Embryonic facial prominence (tissue), 1 donor: ENCODE data around the gene ERAS.

ENCODE experiments used
- DNase-seq: peaks from one replicate; pipeline ENCODE4 v3.0.0-alpha.2; 2016; ENCODE audit errors: extremely low spot score

The ERAS gene

GRCh38 chrX:48826135-48826875, at the start of gene ERAS:
Gene ERAS, plus strand, starts transcription at chrX:48826513. Its CDS starts 2,611 bp downstream, at chrX:48829124.
- no peak for DNase-seq

GRCh38 chrX:48776818-48777439, 49.4 kb upstream of the ERAS start:
- no peak for DNase-seq

- DNase-seq: no peak
Observed at GRCh38 chrX:48779399-48779798, 46.9 kb upstream of the ERAS start.

GRCh38 chrX:48781705-48782104, 44.6 kb upstream of the ERAS start:
- no peak for DNase-seq

- DNase-seq: no peak
Observed at GRCh38 chrX:48782216-48782615, 44.1 kb upstream of the ERAS start.

- no peak for DNase-seq
Observed at GRCh38 chrX:48782795-48783194, 43.5 kb upstream of the ERAS start.

- no peak for DNase-seq
Observed at GRCh38 chrX:48784726-48785125, 41.6 kb upstream of the ERAS start.

GRCh38 chrX:48785186-48785539, 41.1 kb upstream of the ERAS start:
- DNase-seq: no peak

- no peak for DNase-seq
Observed at GRCh38 chrX:48785540-48786214, 40.6 kb upstream of the ERAS start.

- no peak for DNase-seq
Observed at GRCh38 chrX:48786341-48786800, 39.9 kb upstream of the ERAS start, which contains the start of gene GATA1. Gene GATA1, plus strand, starts transcription at chrX:48786590. Its CDS starts 4,520 bp downstream, at chrX:48791110.

- no peak for DNase-seq
Observed at GRCh38 chrX:48786825-48787504, 39.3 kb upstream of the ERAS start.

GRCh38 chrX:48787505-48788443, 38.5 kb upstream of the ERAS start:
- DNase-seq: no peak

GRCh38 chrX:48789366-48790220, 36.7 kb upstream of the ERAS start:
- no peak for DNase-seq

- DNase-seq: no peak
Observed at GRCh38 chrX:48790477-48790876, 35.8 kb upstream of the ERAS start.

- no peak for DNase-seq
Observed at GRCh38 chrX:48791063-48791820, 35.1 kb upstream of the ERAS start.

GRCh38 chrX:48792219-48792618, 34.1 kb upstream of the ERAS start:
- no peak for DNase-seq

- no peak for DNase-seq
Observed at GRCh38 chrX:48793935-48794334, 32.4 kb upstream of the ERAS start.

GRCh38 chrX:48794340-48794910, 31.9 kb upstream of the ERAS start:
- DNase-seq: no peak

- no peak for DNase-seq
Observed at GRCh38 chrX:48794911-48795515, 31.3 kb upstream of the ERAS start.
